ENCODE data around the gene LPCAT4. TPM values are rescaled to one million over a fixed set of nuclear protein-coding genes. Genes with fewer than 3 reads are reported as not detected.

The LPCAT4 gene
- total and polyA plus RNA-seq, 2 donors (not counting 3 experiments of a cell fraction or from before 2014, with no cell fraction given) = 49.3 to 51.3 TPM

- no TSS peak for BruUV-seq (replicated peaks)
- no peaks in the 10 kb centered on the region for H3K9me3 ChIP-seq (replicated peaks; ENCODE audit: control insufficient read depth, insufficient read depth, low read length)
- intact Hi-C loops (cut with micrococcal nuclease) = no loop called here
- FAIRE-seq (no peak), DNase-seq (ENCODE audit: low read depth, low spot score) (no peak)
- TF ChIP-seq, protein P1, sequence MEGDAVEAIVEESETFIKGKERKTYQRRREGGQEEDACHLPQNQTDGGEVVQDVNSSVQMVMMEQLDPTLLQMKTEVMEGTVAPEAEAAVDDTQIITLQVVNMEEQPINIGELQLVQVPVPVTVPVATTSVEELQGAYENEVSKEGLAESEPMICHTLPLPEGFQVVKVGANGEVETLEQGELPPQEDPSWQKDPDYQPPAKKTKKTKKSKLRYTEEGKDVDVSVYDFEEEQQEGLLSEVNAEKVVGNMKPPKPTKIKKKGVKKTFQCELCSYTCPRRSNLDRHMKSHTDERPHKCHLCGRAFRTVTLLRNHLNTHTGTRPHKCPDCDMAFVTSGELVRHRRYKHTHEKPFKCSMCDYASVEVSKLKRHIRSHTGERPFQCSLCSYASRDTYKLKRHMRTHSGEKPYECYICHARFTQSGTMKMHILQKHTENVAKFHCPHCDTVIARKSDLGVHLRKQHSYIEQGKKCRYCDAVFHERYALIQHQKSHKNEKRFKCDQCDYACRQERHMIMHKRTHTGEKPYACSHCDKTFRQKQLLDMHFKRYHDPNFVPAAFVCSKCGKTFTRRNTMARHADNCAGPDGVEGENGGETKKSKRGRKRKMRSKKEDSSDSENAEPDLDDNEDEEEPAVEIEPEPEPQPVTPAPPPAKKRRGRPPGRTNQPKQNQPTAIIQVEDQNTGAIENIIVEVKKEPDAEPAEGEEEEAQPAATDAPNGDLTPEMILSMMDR (IDR thresholded peaks at IDR 0.05; ENCODE audit: extremely low read depth in 1 of 2, insufficient read depth in 1 of 2, low read depth in 1 of 2, low read length in 2 of 2) = no peak
- TF ChIP-seq MYC (IDR thresholded peaks at IDR 0.05; ENCODE audit: low read depth, low read length) = no peak
- TF ChIP-seq, protein P2, sequence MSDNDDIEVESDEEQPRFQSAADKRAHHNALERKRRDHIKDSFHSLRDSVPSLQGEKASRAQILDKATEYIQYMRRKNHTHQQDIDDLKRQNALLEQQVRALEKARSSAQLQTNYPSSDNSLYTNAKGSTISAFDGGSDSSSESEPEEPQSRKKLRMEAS (IDR thresholded peaks at IDR 0.05; ENCODE audit: insufficient read depth, insufficient read length) = no peak
- TF ChIP-seq EZH2 (IDR thresholded peaks at IDR 0.05; ENCODE audit: borderline replicate concordance, low read depth, low read length, severe bottlenecking) = no peak
- TF ChIP-seq GATA2 (IDR thresholded peaks at IDR 0.05; ENCODE audit: insufficient read depth, insufficient read length, low read depth, low read length) = no peak
- TF ChIP-seq POLR2AphosphoS5 (IDR thresholded peaks at IDR 0.05; ENCODE audit: insufficient read depth, low read depth, low read length) = no peak
- no peak for TF ChIP-seq FOS (IDR thresholded peaks at IDR 0.05; ENCODE audit: borderline replicate concordance, insufficient read depth, low read length)
- TF ChIP-seq JUN (IDR thresholded peaks at IDR 0.05; ENCODE audit: borderline replicate concordance, insufficient read depth, insufficient read length, low read depth) = no peak
- TF ChIP-seq POLR2A (IDR thresholded peaks at IDR 0.05; ENCODE audit: low read depth, low read length) = no peak
- no peaks in the 10 kb centered on the region for H4K20me1 ChIP-seq (replicated peaks; ENCODE audit: control insufficient read depth, extremely low read depth, insufficient read depth, low read length)
- no peaks in the 10 kb centered on the region for H3K27me3 ChIP-seq (ENCODE audit: control insufficient read depth in 2 of 2, insufficient read depth in 2 of 2, low read length in 2 of 2)
- H3K4me1 ChIP-seq (ENCODE audit: control insufficient read depth, extremely low read depth, insufficient read depth, low read length) = peaks cover 33% of the 10 kb centered on the region
- H3K9ac ChIP-seq (replicated peaks; ENCODE audit: extremely low read depth, insufficient read depth, low read length) = no peak overlapping the region
- CTCF ChIA-PET = interaction anchor here (0.7 kb wide), 1 partner anchor 14 kb away, joined by 3 read pairs; no protein-coding TSS in a partner anchor
- no peak overlapping the region for H3K4me3 ChIP-seq (replicated peaks in 1 of 3; ENCODE audit: insufficient read depth in 1 of 3, low read depth in 1 of 3, low read length in 3 of 3)
- H3K27ac ChIP-seq (ENCODE audit: insufficient read depth, low read depth, low read length) = no peak overlapping the region
- H2AFZ ChIP-seq (ENCODE audit: low read depth, low read length) = no peak overlapping the region
- H3K9me1 ChIP-seq (replicated peaks; ENCODE audit: control insufficient read depth, extremely low read depth, insufficient read depth, low read length) = no peaks in the 10 kb centered on the region
- dilution Hi-C loops (cut with MboI; ENCODE audit: extremely low pct_ligation_motif_present, low sequenced_read_pairs) = no loop called here
- H3K36me3 ChIP-seq (ENCODE audit: control insufficient read depth in 2 of 2, extremely low read depth in 1 of 2, insufficient read depth in 2 of 2, low read length in 2 of 2) = no peaks in the 10 kb centered on the region
- POLR2A ChIA-PET = no interaction called here
- no peak overlapping the region for H3K4me2 ChIP-seq (ENCODE audit: insufficient read depth, low read length)
- peaks cover 1% of the 10 kb centered on the region for H3K79me2 ChIP-seq (ENCODE audit: control insufficient read depth, insufficient read depth, low read length)
These were observed 34.4 kb downstream of the LPCAT4 start for GRCh38 chr15:34332553-34333120.

Measured in endothelial cell of umbilical vein (primary cell).